HG02870 (cell line): ENCODE data around the gene KIF1C.

Experiments
- ATAC-seq: cut with Tn5 transposase; IDR thresholded peaks from one replicate; pipeline ENCODE4 v1.9.1; 2021; ENCODE audit warnings: mild to moderate bottlenecking, moderate library complexity; ENCODE audit not compliant: unreplicated experiment

Gene KIF1C

DNA sequence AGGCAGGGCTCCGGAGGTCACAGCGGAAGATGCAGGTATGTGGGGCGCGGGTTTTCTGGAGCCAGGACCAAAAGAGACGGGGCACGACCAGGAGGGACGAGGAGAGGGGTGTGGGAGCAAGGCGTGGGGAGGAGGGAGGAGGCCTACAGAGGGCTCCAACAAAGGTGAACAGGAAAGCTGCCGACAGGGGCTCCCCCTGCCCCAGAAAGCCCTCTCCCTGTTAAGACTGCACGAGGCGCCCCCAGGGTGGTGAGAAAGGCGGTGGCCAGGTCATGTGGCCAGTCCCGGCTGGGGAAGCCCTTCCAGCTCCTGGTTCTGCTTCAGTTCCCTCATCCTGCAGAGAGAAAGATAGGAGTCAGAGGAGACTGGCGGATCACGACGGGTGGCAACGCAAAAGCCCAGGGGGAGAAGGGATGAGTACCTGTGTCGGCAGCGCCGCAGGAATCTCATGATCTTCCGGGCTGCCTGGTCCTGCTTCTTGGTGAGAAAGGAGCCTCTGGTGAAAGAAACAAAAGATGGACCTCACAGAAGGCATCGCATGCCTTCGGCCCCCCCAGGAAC, 29.2 kb upstream of the KIF1C start:
- no peak for ATAC-seq

GRCh38 chr17:4969047-4969550, 28.7 kb upstream of the KIF1C start:
- ATAC-seq, result no peak

DNA sequence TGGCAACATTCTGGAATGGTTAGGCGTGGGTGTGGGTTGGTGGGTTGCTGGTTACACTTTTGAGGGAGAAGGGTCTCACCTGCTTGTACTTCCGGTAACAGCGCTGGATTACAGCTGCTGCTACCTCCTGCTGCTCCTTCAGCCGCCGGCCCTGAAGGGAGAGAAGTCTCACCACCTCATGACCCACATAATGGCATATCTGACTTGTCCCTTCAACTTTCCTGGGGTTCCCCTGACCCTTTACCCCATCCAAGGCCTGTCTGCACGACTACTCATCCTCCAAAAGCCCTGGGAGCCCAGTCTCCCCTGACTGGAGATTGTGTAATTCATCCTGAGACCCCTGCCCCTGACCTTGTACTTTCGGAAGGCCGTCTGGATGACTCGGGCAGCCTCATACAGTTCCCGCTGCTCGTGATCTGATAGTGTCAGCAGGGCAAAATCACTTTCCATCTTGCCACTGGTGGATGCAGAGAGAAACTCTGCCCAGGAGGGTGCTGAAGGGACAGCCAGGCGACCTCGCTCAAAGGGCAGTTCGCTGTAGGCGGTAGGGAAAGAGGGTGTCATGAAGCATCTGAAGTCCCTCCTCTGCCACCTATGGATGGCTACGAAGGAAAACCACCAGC, 28.1 kb upstream of the KIF1C start:
- ATAC-seq, result no peak

- ATAC-seq, result no peak
These were observed 27.5 kb upstream of the KIF1C start for GRCh38 chr17:4970273-4970672.

DNA sequence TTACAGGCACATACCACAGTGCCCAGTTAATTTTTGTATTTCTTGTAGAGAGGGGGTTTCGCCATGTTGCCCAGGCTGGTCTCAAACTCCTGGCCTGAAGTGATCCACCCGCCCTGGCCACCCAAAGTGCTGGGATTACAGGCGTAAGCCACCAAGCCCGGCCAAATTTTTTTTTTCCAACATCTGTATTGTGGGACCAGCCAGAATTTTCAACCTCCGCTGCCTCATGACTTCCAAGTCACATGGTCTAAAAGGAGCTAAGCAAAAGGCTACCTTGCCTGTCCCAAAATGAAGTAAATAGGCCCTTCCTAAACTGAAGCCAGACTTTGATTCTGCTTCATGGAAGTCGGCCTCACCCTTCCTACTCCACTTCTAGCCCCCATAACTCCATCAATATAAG, 25.9 kb upstream of the KIF1C start:
- ATAC-seq, result no peak

DNA sequence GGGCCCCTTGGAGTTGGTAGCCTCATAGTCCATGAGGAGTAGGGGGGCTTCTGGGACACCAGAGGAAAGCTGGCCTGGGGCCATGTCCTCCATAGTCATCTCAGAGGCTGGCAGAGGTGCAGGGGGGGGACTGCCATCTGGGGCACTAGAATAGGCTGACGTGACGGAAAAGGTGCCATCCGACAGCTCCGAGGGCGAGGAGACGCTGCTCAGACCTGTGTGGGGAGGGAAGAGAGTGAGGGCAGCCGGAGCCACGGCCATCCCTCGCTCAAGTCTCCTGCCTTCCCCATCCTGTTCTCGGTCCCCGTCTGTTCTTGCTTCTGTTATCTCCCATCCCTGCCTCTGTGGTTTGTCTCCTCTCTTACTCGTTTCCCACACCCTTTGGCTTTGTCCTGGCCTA, 25.4 kb upstream of the KIF1C start:
- ATAC-seq, result no peak

DNA sequence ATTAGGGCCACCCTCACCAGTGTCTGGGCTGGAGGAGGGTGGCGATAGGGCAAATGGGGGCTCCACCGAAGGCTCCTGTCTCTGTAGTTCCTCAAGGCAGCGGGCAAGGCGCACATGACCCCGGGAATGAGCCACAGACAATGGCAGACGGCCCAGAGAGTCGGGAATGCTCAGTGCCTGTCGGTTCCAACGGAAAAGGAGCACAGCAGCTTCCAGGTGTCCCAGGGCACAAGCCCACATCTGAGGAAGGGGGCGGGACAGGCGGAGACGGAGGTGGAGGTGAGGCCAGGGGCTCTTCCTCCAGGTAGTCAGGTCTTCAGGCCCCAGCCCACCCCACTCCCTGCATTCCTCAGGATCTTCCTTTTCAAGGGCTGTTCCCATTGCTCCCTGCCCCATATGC, 25.0 kb upstream of the KIF1C start:
- ATAC-seq, result no peak

DNA sequence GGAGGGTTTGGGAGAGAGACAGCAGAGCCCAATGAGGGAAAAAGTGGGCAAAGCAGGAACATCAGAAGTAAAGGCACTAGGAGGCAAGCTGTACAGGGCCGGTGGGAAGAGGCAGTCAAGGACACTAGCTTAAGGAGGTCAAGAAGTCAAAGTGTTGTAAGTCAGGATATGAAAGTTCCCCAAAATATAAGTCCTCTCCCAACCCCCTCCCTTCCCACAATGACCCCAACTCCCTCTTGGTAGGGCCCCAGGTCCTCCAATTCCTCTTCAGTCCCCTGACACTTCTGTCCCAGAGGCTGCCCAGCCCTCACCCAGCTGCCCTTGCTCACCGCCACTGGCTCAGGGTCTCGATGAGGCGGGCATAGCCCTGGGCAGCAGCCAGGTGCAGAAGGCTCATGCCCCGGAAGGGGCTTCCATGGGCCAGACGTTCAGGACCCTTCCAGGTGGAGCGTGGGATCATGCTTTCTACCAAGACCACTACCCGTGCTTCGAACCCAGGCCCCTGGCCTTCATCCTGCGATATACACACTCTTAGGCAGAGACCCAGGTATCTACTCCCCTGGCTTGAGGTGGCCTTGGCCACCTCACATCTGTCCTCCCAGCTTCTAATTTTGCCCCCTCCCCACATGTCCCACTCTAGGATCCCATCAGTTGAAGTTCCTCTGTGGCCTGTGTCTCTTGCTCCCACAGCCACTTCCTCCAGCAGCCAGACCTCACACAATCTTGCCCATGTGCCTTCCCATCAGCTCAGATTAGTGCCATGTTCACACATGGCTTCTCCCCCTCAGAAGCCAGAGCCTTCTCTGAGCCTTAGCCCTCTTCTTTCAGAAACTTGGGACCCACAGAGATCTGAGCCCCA, 24.3 kb upstream of the KIF1C start:
- ATAC-seq, result no peak

- no peak for ATAC-seq
These were observed 23.6 kb upstream of the KIF1C start for GRCh38 chr17:4974115-4974670.

DNA sequence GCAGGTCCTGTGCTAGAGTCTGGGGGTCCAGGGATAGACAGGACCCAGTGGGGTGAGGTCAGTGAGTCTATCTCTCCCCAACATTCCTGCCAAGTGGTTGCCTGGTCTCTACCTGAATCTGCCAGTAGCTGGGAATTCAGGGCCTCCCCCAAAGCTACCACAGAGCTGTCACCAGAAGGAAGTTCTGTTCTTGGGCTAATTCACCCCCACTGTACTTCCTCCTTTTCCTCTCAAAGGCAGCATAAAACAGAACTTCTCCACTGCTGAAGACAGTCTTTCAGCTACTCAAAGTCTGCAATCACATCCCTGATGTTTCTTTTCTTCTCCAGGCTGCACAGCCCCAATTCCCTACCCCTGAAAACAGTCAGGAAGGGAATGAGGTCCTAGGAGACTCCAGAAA, 19.0 kb upstream of the KIF1C start:
- no peak for ATAC-seq

DNA sequence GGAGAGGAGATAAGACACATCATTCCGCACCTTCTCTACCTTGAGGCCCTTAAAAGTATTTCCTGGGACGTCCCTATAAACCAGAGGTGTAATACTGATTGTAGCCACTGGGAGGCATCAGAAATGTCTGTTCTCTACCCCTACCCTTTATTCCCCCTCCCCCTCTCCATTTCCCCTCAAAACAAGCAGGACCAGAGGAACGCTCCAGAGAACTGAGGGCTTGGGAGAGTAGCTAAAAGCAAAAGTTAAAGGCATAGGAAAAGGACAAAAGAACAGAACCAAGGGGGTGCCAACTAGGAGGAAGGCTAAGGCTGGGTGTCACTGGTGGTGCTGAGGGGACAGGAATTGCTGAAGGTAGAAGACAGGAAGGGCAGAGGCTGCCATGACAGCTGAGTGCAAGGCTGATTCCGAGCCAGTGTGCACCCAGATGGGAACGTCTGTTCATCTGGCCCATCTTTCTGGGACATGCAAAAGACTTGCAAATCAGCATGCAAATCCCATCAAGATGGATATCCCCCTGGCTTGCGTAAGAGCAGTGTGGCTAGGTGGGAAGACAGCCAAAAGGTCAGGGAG, 17.0 kb upstream of the KIF1C start:
- no peak for ATAC-seq

DNA sequence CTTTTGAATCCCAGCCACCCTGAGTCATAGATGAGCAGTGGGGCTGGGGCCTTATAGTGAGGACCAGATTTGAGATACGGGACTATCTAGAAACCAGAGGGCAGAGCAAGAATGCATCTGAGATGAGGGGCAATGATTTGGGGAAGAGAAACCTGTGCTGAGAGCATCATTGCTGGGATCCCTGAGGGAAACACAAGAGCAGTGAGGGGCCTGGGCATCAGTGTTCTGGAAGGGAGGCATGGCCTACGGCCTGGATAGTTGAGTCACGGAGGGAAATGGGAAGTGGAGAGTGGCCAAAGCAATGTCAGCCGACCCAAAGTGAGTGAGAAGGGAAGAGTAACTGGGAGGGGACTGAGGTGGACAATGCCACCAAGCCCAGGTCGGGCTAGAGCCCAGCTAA, 15.4 kb upstream of the KIF1C start:
- ATAC-seq, result no peak

DNA sequence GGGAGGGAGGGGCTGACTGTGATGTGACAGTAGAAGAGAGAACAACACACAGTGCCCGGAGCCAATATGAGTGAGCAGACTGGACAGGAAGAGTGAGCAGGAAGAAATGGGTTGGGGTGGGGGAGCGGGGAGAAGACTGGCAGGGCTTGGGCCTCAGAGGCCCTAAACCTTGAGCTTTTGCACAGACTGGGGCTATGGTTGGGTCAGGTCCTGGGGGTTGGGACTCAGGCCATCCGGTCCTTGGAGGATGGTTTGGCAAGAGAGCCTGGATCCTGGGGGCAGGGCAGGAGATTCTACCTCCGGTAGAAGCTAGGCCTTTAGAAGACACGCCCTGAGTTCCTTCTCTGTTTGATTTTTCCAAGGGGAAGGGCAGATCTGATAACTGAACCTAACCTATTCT, 11.3 kb upstream of the KIF1C start:
- ATAC-seq, result no peak

- peak; percentile 65 for ATAC-seq
These were observed 10.6 kb upstream of the KIF1C start, which contains the start of gene CAMTA2 for GRCh38 chr17:4986951-4987766. TSS of gene CAMTA2 (minus strand) at chr17:4987675. CDS start at chr17:4986222, 1,453 bp downstream.

GRCh38 chr17:4987767-4988567, 9.8 kb upstream of the KIF1C start:
- ATAC-seq, result no peak

DNA sequence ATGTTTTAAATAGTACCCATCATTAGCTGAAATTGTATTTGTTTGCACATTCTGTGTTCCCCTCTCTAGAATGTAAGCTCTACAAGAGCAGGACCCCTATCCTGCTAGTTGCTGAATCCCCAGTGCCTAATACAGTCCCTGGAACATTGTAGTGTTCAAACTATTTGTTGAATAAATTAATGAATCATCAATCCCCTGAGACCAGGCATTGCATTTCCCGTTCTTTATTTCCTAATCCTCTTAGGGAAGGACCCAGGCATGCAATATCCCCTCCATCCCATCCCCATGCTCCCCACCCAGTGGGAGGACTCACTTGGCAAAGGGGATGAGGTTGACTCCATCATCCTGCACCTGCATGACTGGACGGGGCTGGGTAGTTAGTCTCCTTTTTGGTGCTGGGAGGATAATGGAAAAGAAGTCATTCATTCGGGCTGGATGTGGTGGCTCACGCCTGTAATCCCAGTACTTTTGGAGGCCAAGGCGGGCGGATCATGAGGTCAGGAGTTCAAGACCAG, 3.6 kb upstream of the KIF1C start:
- ATAC-seq, result no peak

- ATAC-seq, result no peak
These were observed 429 bp downstream of the KIF1C start for GRCh38 chr17:4998027-4998731.

DNA sequence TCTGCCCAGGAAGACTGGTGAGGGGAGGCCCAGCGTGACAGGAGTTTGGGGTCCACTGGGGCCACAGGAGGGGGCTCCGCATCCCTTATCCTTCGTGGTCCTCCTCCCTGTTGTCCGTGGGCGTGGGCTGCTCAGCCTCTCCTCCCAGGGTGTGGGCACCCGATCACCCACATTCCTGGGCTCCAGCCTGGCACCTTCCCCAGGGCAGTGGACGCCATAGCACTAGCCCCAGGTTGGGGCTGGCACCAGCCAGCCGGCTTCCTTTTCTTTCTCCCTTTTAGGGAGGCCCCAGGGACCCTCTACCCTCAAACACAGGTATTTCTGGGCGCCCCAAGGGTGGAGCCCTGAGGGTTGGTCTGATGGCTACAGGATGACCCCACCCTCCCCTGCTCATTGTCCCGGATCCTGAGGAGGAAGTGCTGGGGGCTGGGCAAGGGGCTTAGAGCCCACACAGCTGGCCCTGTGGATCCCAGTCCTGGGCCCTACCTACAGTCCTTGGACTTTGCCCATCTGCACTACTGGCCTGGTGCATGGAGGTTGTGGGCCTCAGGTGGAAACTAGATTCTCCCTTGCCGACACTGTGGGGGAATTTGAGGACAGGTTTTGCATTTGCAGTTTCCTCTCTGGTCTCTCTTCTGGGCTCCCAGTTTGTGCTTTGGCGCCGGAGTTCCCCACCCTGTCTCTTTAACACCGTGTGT, 1.1 kb downstream of the KIF1C start:
- ATAC-seq, result no peak
